ENCODE data around the gene CRTC2. TPM values are rescaled to one million over a fixed set of nuclear protein-coding genes. Genes with fewer than 3 reads are reported as not detected.

The CRTC2 gene
- total RNA-seq, 1 experiment from 2014 or later: 39.3 TPM

DNA sequence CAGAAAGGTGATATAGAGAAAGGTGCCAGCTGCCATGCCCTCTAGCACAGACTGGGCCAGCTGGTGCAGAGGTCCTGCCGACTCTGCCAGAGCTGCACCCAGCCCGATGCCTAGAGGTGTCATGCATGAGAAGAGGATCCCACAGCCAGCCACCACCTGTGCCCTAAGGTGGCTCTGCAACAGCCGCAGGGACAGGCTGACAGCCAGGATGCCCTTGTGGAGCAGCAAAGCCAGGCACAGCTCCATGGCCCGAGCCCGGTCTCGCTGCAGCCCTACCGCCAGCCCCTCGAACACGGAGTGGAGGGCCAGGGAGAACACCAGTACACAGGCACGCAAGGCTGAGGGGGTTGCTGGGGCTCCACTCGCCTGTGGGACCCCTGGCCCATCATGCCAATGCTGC is 1.8 kb upstream of the CRTC2 start:
- in situ Hi-C loops (cut with HindIII; ENCODE audit: low pct_unique_long_range_greater_than_20kb, low sequenced_read_pairs): loop anchor here (5.0 kb wide), 1 partner anchor 73 kb away; no protein-coding TSS in a partner anchor
- Histone ChIP-seq H3K4me3 (ENCODE audit: low read depth in 2 of 2, low read length in 2 of 2) (no peak overlapping the region), H3K27ac (ENCODE audit: low read length) (no peak overlapping the region), H3K27me3 (ENCODE audit: control insufficient read depth, insufficient read depth, low read length) (no peaks in the 10 kb centered on the region), H3K9me3 (ENCODE audit: control insufficient read depth, insufficient read depth, low read depth, low read length) (no peaks in the 10 kb centered on the region), H3K4me1 (ENCODE audit: control insufficient read depth, insufficient read depth, low read length) (peaks cover 32% of the 10 kb centered on the region), H3K36me3 (ENCODE audit: control insufficient read depth, insufficient read depth, low read length) (no peaks in the 10 kb centered on the region; the same call in 1 of the 2 replicates)
- intact Hi-C loops (cut with micrococcal nuclease; ENCODE audit: unreplicated experiment): no loop called here
- TF ChIP-seq TCF7L2 (IDR thresholded peaks at IDR 0.05; ENCODE audit: low read depth, low read length) (no peak), SIN3A (IDR thresholded peaks at IDR 0.05; ENCODE audit: borderline replicate concordance, insufficient read depth, low read depth, low read length) (no peak), POLR2AphosphoS5 (IDR thresholded peaks at IDR 0.05; ENCODE audit: low read depth, low read length) (no peak)
- TF ChIP-seq, protein P1, sequence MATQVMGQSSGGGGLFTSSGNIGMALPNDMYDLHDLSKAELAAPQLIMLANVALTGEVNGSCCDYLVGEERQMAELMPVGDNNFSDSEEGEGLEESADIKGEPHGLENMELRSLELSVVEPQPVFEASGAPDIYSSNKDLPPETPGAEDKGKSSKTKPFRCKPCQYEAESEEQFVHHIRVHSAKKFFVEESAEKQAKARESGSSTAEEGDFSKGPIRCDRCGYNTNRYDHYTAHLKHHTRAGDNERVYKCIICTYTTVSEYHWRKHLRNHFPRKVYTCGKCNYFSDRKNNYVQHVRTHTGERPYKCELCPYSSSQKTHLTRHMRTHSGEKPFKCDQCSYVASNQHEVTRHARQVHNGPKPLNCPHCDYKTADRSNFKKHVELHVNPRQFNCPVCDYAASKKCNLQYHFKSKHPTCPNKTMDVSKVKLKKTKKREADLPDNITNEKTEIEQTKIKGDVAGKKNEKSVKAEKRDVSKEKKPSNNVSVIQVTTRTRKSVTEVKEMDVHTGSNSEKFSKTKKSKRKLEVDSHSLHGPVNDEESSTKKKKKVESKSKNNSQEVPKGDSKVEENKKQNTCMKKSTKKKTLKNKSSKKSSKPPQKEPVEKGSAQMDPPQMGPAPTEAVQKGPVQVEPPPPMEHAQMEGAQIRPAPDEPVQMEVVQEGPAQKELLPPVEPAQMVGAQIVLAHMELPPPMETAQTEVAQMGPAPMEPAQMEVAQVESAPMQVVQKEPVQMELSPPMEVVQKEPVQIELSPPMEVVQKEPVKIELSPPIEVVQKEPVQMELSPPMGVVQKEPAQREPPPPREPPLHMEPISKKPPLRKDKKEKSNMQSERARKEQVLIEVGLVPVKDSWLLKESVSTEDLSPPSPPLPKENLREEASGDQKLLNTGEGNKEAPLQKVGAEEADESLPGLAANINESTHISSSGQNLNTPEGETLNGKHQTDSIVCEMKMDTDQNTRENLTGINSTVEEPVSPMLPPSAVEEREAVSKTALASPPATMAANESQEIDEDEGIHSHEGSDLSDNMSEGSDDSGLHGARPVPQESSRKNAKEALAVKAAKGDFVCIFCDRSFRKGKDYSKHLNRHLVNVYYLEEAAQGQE (IDR thresholded peaks at IDR 0.05; ENCODE audit: insufficient read depth in 1 of 2, low read depth in 2 of 2, low read length in 1 of 2): no peak
- TF ChIP-seq, protein P2, sequence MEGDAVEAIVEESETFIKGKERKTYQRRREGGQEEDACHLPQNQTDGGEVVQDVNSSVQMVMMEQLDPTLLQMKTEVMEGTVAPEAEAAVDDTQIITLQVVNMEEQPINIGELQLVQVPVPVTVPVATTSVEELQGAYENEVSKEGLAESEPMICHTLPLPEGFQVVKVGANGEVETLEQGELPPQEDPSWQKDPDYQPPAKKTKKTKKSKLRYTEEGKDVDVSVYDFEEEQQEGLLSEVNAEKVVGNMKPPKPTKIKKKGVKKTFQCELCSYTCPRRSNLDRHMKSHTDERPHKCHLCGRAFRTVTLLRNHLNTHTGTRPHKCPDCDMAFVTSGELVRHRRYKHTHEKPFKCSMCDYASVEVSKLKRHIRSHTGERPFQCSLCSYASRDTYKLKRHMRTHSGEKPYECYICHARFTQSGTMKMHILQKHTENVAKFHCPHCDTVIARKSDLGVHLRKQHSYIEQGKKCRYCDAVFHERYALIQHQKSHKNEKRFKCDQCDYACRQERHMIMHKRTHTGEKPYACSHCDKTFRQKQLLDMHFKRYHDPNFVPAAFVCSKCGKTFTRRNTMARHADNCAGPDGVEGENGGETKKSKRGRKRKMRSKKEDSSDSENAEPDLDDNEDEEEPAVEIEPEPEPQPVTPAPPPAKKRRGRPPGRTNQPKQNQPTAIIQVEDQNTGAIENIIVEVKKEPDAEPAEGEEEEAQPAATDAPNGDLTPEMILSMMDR (IDR thresholded peaks at IDR 0.05): no peak
- DNase-seq (ENCODE audit: low read depth, low spot score) (no peak), ATAC-seq (no peak)
- CTCF ChIA-PET: no interaction called here
- POLR2A ChIA-PET: no interaction called here
- no TSS peak for BruUV-seq (replicated peaks)

DNA sequence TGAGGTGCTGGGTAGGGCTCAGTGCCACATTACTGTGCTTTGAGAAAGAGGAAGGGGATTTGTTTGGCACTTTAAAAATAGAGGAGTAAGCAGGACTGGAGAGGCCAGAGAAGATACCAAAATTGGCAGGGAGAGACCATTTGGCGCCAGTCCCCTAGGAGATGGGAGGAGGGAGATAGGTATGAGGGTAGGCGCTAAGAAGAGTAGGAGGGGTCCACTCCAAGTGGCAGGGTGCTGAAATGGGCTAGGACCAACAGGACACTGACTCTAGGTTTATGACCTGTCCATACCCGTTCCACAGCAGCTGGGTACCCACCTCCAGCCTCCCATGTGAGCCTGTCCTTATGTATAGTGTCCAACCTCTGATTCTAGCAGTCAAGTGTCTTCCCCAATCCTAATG is 1.0 kb upstream of the CRTC2 start:
- H3K27ac ChIP-seq (ENCODE audit: low read length): peak overlapping the region; percentile 86; the same call in 1 of the 2 replicates
- TF ChIP-seq, protein P2 (IDR thresholded peaks at IDR 0.05): no peak
- TF ChIP-seq TCF7L2 (IDR thresholded peaks at IDR 0.05; ENCODE audit: low read depth, low read length): no peak
- TF ChIP-seq, protein P1 (IDR thresholded peaks at IDR 0.05; ENCODE audit: insufficient read depth in 1 of 2, low read depth in 2 of 2, low read length in 1 of 2): no peak
- TF ChIP-seq SIN3A (IDR thresholded peaks at IDR 0.05; ENCODE audit: borderline replicate concordance, insufficient read depth, low read depth, low read length): no peak
- TF ChIP-seq POLR2AphosphoS5 (IDR thresholded peaks at IDR 0.05; ENCODE audit: low read depth, low read length): no peak
- TSS peak; percentile 33 for BruUV-seq (replicated peaks)
- no peaks in the 10 kb centered on the region for H3K27me3 ChIP-seq (ENCODE audit: control insufficient read depth, insufficient read depth, low read length)
- no peaks in the 10 kb centered on the region for H3K9me3 ChIP-seq (ENCODE audit: control insufficient read depth, insufficient read depth, low read depth, low read length)
- ATAC-seq (no peak), DNase-seq (ENCODE audit: low read depth, low spot score) (no peak)
- H3K4me3 ChIP-seq (ENCODE audit: low read depth in 2 of 2, low read length in 2 of 2): no peak overlapping the region
- in situ Hi-C loops (cut with HindIII; ENCODE audit: low pct_unique_long_range_greater_than_20kb, low sequenced_read_pairs): no loop called here
- POLR2A ChIA-PET: no interaction called here
- no peaks in the 10 kb centered on the region; the same call in 1 of the 2 replicates for H3K36me3 ChIP-seq (ENCODE audit: control insufficient read depth, insufficient read depth, low read length)
- intact Hi-C loops (cut with micrococcal nuclease; ENCODE audit: unreplicated experiment): no loop called here
- CTCF ChIA-PET: no interaction called here
- H3K4me1 ChIP-seq (ENCODE audit: control insufficient read depth, insufficient read depth, low read length): peaks cover 32% of the 10 kb centered on the region
